Stimulated activated CD4-positive, alpha-beta T cell treated with anti-CD3 and anti-CD28 coated beads, Interleukin-2, amount 100 ng/mL, for 48 hours (primary cell): ENCODE results near the gene JAM2.
A peak's percentile ranks its signal among the peaks of the same experiment; 100 is the strongest.
"Not testable (repeated sequence)": the region's sequence is repeated elsewhere in the genome, so short reads cannot be mapped to it uniquely, and the experiment has no call there.

ENCODE experiments used
- DNase-seq, 2 donors: peaks; one replicate each; pipeline ENCODE4 v3.0.0-alpha.2; 2020

The JAM2 gene, protein sequence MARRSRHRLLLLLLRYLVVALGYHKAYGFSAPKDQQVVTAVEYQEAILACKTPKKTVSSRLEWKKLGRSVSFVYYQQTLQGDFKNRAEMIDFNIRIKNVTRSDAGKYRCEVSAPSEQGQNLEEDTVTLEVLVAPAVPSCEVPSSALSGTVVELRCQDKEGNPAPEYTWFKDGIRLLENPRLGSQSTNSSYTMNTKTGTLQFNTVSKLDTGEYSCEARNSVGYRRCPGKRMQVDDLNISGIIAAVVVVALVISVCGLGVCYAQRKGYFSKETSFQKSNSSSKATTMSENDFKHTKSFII

DNA sequence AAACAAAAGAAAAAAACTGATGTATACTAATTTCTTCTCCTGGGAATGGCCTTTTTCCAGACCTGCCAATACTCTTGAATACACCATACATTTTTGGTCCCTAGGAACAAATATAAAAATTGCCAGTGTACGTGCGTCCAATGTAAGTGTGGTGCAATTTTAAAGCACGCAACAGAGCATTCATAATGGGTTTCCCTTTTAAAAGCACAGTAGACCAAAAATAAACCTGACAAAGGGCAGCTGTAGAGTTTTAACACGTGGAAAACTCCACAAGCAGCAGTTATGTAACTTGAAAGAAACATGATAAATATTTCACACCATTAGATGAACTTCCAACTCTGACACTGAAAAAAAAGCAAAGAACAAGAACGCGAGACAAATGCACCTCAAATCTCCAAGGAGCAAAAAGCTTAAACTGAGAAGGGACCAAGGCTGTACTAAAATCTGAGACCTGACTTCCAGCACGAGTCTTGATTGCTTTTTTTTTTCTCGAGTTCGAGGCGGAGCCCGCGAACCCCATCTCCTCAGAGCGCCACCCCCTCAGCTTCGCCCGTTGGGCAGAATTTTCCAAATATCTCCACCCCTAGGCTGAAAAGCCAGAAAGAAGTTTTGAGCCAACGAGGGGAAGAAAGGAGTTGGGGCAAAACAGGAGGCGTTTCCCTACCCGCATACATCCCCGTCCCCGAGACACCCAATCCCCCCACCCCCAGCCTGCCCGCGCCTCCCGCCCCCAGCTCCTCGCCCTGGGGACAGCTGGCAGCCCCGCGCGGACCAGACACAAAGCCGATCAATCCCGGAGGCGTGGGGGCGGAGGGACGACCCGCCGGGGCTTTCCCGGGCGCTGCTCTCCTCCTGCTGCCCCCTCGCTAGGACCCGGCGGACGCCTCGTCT lies at the start of gene JAM2:
Gene JAM2 (plus strand): TSS at position 599 of the 891 bp plus-strand sequence. CDS start 564 bp downstream, outside the sequence.
- DNase-seq: peak in 1 of 2 donors; percentile 19

GRCh38 chr21:25589887-25590286 lies 49.2 kb upstream of the JAM2 start:
- no peak for DNase-seq

DNA sequence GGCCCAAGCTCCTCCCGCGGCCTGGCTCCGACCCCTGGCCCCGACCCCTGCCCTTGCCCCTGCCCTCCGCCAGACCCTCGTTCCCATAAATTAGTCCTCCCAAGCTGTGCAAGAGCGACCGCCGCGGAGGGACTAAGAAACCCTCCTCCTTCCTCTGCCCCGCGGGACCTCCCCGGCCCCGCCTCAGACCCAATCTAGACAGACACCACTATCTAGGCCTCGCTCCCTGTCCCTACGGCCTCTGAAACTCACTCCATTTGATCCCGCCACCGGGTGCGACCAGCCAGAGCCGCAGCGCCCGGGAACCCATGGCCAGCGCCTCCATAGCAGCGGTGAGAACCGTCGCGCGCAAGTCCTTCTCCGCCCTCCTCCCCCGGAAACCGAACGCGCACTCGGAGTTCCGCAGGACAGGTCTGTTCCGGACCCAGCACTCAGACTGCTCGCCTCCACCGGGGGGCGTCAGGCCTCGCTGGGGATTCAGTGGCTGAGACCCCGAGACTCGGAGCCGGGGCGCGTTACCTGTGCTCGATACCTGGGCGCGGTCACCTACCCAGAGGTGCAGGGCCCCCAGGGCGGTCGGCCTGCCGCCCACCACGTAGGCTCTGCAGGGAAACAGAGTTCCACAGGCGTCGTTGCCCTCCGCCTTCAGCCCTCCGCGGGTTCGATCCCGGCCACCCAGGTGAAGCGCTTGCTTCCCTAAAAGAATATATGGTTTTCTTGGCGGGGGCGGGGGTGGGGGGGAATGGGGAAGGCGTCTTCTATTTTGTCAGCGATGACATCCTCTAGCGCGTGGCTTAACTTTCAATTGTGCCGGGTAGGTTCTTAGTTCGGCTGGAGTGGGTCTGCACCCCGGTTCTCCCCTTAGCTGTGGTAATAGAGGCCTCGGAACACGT lies 31.7 kb upstream of the JAM2 start, which contains the start of gene MRPL39:
Gene MRPL39 (minus strand): TSS at position 331 of the 893 bp plus-strand sequence. CDS start 6 bp downstream, at position 325.
- peak; percentile 82 to 83 for DNase-seq

- DNase-seq: peak; percentile 63 to 73
Measured at GRCh38 chr21:25608044-25608737, 30.9 kb upstream of the JAM2 start.

GRCh38 chr21:25614441-25614840 lies 24.6 kb upstream of the JAM2 start:
- no peak for DNase-seq

DNA sequence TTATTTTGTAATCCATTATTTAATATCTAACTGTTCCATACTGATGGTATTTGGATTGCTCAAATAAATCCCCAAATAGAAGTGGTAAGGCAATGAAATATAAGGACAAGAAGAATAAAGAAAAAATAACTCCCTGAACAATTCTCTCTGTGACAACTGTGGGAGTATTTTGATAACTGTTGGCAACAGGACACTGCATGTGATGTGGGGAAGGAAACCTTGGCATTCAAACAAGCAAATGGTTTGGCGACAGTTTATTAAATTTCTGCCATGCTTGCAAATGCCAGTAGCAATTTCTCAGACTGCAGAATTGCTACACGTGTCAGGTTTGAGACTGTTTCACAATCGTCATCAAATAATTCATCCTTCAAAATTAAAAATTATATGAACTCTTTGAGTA lies 23.2 kb upstream of the JAM2 start:
- DNase-seq: no peak

- DNase-seq: no peak
Measured at GRCh38 chr21:25619198-25619597, 19.9 kb upstream of the JAM2 start.

GRCh38 chr21:25624511-25624910 lies 14.5 kb upstream of the JAM2 start:
- DNase-seq: no peak

DNA sequence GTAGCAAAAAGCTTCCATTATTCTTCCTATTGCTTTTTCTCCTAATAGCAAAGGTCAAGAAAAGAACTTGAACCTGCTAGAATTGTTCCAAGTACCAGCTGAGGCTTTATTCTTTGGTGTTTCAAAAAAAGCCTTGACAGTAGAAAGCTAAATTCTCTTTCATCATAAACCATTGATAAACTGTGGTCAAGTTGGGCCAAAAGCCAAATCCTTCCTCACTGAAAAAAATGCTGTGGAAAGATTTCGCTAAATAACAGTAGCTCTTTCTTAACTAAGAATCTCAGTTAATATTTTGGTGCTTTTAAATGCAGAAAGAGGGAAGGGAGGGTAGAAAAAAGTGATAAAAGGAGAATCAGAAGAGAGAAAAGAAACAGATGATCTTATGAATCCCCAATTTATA lies 14.0 kb upstream of the JAM2 start:
- no peak for DNase-seq

DNA sequence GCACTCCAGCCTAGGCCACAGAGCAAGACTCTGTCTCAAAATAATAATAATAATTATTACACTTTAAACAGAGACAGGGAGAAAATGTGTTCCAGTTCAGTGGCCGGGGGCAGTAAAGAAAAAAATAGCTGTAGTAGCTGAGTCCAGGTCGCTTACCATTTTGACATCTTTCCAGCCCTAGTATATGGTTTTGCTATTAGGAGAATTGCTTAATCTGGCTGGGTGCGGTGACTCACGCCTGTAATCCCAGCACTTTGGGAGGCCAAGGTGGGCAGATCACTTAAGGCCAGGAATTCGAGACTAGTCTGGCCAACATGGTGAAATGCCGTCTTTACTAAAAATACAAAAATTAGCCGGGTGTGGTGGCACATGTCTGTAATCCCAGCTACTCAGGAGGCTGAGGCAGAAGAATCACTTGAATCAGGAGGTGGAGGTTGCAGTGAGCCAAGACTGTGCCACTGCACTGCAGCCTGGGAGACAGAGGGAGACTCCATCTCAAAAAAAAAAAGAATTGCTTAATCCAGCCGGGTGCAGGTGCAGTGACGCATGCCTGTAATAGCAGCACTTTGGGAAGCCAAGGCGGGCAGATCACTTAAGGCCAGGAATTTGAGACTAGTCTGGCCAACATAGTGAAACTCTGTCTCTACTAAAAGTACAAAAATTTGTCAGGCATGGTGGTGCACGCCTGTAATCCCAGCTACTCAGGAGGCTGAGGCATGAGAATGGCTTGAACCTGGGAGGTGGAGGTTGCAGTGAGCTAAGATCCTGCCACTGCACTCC lies 13.1 kb upstream of the JAM2 start:
- not testable (repeated sequence) for DNase-seq

DNA sequence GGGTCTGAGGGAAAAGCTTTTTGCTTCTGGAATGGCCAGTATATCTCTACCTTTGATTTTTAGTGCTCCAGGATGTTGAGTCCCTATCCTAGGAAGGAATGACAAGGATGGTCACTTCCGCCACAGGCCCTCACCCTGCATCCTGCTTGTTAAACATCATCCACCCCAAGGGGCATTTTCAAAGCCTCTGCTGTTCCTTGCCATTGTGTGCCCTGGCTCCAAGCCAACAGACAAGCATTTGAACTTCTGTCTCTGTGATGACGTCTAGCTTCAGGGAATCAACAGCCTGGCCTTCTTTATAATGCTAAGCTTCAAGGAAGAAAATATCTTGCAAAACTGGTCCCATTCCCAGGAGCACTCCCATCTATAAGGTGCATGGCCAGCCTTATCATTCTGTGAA lies 12.3 kb upstream of the JAM2 start:
- no peak for DNase-seq

DNA sequence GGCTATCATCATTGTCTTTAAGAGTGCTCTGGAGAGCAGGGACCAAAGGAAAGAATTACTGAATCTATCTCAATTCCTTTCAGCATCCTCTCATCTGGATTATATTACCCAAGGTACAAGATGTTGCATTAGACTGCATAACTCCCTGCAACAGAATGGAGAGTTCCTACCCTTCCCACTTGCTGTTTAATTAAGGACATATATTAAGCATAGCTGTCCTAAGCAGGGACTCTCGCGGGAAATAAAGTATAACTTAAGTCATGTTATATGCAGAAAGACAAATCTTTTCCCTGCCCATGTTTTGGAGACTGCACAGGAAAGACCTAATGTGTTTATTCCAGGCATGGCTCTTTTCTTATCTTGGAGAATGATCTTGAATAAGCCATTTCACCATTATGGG lies 6.8 kb upstream of the JAM2 start:
- DNase-seq: no peak

DNA sequence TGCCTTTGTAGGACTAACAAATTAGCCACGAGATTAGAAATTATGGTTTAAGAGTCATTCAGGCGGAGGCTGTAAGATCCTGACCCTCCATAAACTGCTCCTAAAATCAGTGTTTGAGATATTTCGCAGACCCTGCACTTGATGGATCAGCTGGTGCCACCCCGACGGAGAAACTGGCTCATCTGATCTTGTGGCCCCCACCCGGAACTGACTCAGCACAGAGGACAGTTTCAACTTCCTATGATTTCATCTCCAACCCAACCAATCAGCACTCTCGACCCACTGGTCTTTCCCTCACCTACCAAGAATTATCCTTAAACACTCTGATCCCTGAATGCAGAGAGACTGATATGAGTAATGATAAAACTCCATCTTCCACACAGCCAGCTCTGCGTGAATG lies 3.7 kb upstream of the JAM2 start:
- DNase-seq: no peak

- no peak for DNase-seq
Measured at GRCh38 chr21:25636727-25637126, 2.3 kb upstream of the JAM2 start.

- no peak for DNase-seq
Measured at GRCh38 chr21:25637851-25638659, 1.0 kb upstream of the JAM2 start.

DNA sequence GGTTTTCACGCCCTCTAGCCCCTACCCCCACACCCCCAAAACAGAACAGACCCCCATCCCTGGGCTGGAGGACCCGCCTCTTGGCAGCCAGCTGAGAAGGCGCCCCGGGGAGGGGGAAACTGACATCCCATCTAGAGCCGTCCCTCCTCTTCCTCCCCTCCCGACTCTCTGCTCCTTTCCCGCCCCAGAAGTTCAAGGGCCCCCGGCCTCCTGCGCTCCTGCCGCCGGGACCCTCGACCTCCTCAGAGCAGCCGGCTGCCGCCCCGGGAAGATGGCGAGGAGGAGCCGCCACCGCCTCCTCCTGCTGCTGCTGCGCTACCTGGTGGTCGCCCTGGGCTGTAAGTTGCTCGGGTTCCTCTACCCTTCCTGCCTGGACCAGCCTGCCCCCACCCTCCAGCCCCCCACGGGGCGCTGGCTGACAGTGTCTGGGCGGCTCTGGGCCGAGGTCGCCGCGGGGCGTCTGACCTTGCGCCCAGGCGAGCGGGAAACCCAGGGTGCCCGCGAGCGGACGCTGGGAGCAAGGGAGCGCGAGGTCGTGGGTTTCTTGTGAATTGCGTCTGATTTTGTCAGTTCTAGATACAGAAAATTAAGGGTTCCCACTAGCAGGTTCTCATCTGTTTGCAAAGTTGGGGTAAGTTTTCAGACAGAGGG lies 618 bp downstream of the JAM2 start:
- peak in 1 of 2 donors; percentile 27 for DNase-seq

DNA sequence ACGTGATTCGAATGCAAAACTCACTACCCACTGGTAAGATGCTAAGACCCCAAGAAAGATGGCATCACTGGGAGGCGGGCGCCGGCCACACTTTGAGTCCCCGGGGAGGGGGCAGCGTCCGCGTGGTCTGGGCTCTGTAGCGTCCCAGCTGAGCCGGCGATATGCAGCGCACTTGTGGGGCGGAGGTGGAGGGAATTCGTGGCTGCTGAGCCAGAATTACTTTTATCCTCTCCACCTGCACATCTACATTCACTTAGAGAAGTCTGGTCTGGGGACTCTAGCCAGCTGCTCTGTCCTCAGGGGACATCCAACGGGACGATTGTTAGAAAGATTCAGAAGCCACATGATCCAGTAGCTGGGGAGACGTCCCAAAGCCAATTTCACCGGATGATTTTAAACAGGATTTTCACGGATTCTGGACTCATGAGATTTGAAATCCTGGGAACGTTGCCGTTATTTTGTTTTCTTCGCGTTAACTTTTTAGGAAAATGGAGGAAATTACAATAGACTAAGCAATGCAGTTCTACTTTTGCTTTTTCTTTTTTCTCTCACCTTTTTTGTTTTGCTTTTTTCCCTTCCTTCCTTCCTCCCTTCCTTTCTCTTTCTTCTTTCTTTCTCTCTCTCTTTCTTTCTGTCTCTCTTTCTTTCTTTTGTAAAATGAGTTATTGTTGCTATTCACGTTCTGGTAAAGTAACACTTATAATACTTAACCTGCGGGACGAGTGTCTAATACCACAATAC lies 1.3 kb downstream of the JAM2 start:
- DNase-seq: no peak

DNA sequence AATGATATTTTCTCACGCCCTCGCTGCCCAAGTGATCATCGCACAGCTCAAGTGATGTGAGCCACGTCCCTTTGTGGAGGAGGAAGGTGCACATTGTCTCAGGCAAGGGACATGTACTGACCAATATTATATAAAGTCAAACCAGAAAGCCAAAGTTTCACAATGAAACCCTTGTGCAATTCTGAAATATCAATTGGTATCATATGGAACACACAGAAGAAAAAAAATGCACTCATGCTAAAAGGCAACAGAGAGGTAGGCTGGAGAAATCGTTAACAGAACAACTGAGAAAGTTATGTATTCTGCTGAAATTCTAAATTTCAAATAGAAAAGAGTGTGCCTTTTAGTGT lies 1.9 kb downstream of the JAM2 start:
- DNase-seq: no peak

GRCh38 chr21:25643486-25643885 lies 4.4 kb downstream of the JAM2 start:
- no peak for DNase-seq
